ENCODE results near the gene CCDC30.
A peak's percentile ranks its signal among the peaks of the same experiment; 100 is the strongest.

CCDC30 gene

DNA sequence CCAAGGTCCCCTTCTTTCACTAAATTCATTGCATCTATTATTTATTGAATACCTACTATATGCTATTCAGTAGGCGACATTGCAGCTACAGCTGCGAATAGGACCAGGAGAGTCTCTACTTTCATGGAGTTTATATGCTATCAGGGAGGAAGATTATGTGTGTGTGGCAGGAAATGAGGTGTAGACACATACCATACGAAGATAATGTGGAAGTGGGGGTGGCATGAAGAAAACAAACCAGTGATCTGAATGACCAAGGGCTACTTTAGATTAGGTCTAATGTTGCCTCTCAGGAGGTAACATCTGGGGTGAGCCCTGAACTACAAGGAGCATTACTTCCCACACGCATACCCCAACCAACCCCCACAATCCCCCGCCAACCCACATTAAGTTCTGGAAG, 194.1 kb downstream of the CCDC30 start:
- Mint-ChIP-seq H3K27ac (no peak overlapping the region), H3K36me3 (ENCODE audit: low read depth) (peaks cover 15% of the 10 kb centered on the region), H3K4me1 (peaks cover 32% of the 10 kb centered on the region), H3K9me3 (no peaks in the 10 kb centered on the region), H3K27me3 (ENCODE audit: low read depth, poor library complexity) (peaks cover 31% of the 10 kb centered on the region), H3K4me3 (peak overlapping the region; percentile 94)
- no peak for TF ChIP-seq CTCF (IDR thresholded peaks at IDR 0.05)
- no peak for DNase-seq

GRCh38 chr1:42657981-42658876, 195.1 kb downstream of the CCDC30 start, which contains the start of gene PPIH:
Gene PPIH (plus strand): TSS chr1:42658423. CDS start chr1:42658447, 24 bp downstream.
- no peaks in the 10 kb centered on the region for H3K9me3 Mint-ChIP-seq
- peak; percentile 94 for DNase-seq
- peak; percentile 20 for TF ChIP-seq CTCF (IDR thresholded peaks at IDR 0.05)
- peaks cover 32% of the 10 kb centered on the region for H3K4me1 Mint-ChIP-seq
- peaks cover 20% of the 10 kb centered on the region for H3K36me3 Mint-ChIP-seq (ENCODE audit: low read depth)
- peak within 1 kb of the TSS; percentile 94 for H3K4me3 Mint-ChIP-seq
- H3K27me3 Mint-ChIP-seq (ENCODE audit: low read depth, poor library complexity) = peaks cover 23% of the 10 kb centered on the region
- peak within 1 kb of the TSS; percentile 98 for H3K27ac Mint-ChIP-seq

GRCh38 chr1:42658877-42659337, 195.8 kb downstream of the CCDC30 start:
- H3K36me3 Mint-ChIP-seq (ENCODE audit: low read depth) = peaks cover 26% of the 10 kb centered on the region
- peak overlapping the region; percentile 98 for H3K27ac Mint-ChIP-seq
- H3K9me3 Mint-ChIP-seq = no peaks in the 10 kb centered on the region
- peak overlapping the region; percentile 94 for H3K4me3 Mint-ChIP-seq
- TF ChIP-seq CTCF (IDR thresholded peaks at IDR 0.05) = no peak
- H3K27me3 Mint-ChIP-seq (ENCODE audit: low read depth, poor library complexity) = peaks cover 16% of the 10 kb centered on the region
- H3K4me1 Mint-ChIP-seq = peaks cover 32% of the 10 kb centered on the region
- DNase-seq = no peak

GRCh38 chr1:42660907-42661500, 197.9 kb downstream of the CCDC30 start:
- no peak for TF ChIP-seq CTCF (IDR thresholded peaks at IDR 0.05)
- DNase-seq = no peak
- peak overlapping the region; percentile 32 for H3K4me3 Mint-ChIP-seq
- peaks cover 32% of the 10 kb centered on the region for H3K4me1 Mint-ChIP-seq
- peaks cover 38% of the 10 kb centered on the region for H3K36me3 Mint-ChIP-seq (ENCODE audit: low read depth)
- H3K27ac Mint-ChIP-seq = no peak overlapping the region
- H3K9me3 Mint-ChIP-seq = no peaks in the 10 kb centered on the region
- H3K27me3 Mint-ChIP-seq (ENCODE audit: low read depth, poor library complexity) = peaks cover 2% of the 10 kb centered on the region

DNA sequence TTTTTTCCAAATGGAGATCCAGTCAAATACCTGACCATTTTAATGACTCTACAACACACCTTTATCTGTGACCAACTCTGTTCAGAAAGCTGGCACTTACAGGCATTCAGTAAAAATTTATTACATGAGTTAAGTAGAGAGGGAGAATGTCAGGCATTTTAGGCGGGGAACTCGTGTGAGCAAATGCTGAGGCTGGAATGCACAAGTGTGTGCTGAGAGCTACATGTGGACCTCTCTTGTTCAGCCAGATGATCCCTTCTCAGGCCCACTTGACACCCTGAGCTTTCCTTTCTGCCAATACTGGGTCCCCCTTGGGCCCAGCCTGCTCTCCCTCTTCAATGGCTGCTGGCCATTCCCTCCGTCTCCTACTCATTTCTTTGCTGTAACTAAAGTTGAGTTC, 206.8 kb downstream of the CCDC30 start:
- Mint-ChIP-seq H3K27ac (peak overlapping the region; percentile 34), H3K36me3 (ENCODE audit: low read depth) (peaks cover 65% of the 10 kb centered on the region), H3K27me3 (ENCODE audit: low read depth, poor library complexity) (no peaks in the 10 kb centered on the region), H3K4me1 (no peaks in the 10 kb centered on the region), H3K9me3 (no peaks in the 10 kb centered on the region), H3K4me3 (no peak overlapping the region)
- no peak for TF ChIP-seq CTCF (IDR thresholded peaks at IDR 0.05)
- no peak for DNase-seq

All from nephron progenitor cell (in vitro differentiated cells).